GM19328 (cell line): Measurements from ENCODE around the gene SLC46A1.
"Not testable (repeated sequence)": the region's sequence is repeated elsewhere in the genome, so short reads cannot be mapped to it uniquely, and the experiment has no call there.

Experiments used
- ATAC-seq: cut with Tn5 transposase; IDR thresholded peaks from one replicate; pipeline ENCODE4 v1.9.1; 2021; ENCODE audit warnings: mild to moderate bottlenecking, moderate library complexity; ENCODE audit not compliant: unreplicated experiment

Gene SLC46A1

DNA sequence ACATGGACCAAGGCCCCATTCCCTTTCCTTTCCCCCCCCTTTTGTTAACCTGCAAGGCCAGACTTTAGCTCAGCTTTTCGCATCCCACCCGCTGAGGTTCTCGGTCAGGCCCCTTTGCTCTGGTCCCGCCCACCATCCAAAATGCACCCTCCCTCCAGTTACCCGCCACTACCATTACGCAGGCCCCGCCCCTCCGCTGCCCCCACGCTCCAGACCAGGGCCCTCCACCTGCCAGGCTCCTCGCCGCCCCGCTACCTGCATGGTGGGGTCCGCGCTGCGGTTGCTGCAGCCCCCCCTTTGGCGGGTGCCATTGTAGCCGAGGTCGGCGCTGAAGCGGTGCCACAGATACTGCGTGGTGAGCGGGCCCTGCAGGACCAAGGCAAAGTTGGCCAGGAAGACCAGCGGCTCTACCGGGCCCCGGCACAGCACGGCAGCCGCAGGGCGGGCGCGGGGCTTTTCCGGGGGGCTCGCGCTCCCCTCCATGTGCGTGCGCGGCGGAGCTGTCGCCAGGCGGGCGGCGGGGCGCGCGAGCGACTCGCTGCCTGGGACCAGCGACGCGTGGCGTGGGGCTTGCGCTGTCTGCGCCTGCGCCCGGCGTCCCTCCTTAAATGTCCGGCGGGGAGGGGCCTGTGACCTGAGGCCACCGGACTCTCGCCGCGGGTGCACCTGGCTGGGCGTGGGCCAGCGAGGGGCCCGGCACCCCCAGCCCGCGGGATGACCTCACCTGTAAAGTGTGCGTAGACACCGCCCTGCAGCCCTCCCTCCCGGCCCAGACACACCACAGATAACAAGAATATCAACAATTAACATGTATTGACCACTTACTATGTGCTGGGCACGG lies at the start of gene SLC46A1:
TSS of gene SLC46A1 (minus strand) at position 581 of the 841 bp plus-strand sequence. CDS start at position 483, 98 bp downstream.
- ATAC-seq, result no peak

DNA sequence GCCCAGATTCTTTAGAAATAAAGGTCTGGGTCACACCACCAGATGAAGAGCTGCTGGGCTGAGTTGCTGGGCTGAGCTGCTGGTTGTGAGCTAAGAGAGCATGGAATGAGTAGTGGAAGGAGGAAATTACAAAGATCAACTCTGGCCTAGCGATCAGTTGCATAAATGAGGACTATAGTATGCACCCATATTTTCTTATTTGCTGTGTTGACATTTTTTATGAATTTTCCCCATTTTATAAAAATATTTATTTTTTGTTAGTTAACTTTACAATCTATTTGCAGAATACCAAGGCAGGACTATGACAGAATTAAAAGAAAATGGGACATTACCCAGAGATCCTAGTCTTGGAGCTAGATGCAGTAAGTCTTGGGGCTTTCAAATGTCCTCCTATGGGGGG lies 43.8 kb upstream of the SLC46A1 start:
- ATAC-seq, result no peak

- ATAC-seq, result no peak
Observed at GRCh38 chr17:28447396-28447760, 41.4 kb upstream of the SLC46A1 start.

- ATAC-seq, result no peak
Observed at GRCh38 chr17:28446716-28447395, 40.8 kb upstream of the SLC46A1 start.

DNA sequence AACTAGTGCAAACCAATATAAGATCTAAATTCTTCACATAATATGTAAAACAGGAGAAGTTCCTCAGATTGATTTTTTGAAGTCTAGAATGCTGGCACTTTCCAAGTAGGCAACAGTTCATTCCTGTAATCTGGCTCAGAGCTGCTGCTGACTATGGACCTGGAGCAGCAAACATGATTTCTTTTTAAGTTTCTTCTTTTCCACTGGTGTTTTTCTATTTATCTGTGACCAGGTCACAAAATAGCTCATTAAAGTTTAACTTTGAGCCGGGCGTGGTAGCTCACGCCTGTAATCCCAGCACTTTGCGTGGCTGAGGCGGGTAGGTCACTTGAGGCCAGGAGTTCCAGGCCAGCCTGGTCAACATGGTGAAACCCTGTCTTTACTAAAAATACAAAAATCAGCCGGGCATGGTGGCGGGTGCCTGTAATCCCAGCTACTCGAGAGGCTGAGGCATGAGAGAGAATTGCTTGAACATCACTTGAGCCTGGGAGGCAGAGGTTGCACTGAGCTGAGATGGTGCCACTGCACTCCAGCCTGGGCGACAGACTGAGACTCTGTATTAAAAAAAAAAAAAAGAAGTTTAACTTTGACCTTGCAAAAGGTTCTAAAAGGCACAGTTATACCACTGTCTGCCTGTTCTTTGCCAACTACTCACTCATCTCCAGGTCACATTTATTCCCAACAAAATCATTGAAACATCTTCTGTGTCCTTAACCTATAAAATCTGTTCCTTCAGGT lies 38.1 kb upstream of the SLC46A1 start:
- no peak for ATAC-seq

GRCh38 chr17:28434326-28434725 lies 28.3 kb upstream of the SLC46A1 start:
- ATAC-seq, result not testable (repeated sequence)

GRCh38 chr17:28433721-28434120 lies 27.7 kb upstream of the SLC46A1 start:
- ATAC-seq, result no peak

DNA sequence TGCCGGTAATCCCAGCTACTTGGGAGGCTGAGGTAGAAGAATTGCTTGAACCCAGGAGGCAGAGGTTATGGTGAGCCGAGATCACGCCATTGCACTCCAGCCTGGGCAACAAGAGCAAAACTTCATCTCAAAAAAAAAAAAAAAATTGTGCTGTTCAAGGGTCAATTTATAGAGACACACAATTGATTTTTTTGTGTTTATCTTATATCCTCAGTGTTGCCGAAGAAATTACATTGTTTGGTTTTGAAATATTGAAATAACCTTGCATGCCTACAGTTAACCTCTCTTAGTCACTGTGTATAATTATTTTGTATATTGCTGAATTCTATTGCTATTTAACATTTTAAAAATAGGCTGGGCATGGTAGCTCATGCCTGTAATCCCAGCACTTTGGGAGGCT lies 22.0 kb upstream of the SLC46A1 start:
- ATAC-seq, result not testable (repeated sequence)

GRCh38 chr17:28427371-28427770 lies 21.4 kb upstream of the SLC46A1 start:
- ATAC-seq, result no peak

- ATAC-seq, result no peak
Observed at GRCh38 chr17:28426081-28426519, 20.1 kb upstream of the SLC46A1 start.

DNA sequence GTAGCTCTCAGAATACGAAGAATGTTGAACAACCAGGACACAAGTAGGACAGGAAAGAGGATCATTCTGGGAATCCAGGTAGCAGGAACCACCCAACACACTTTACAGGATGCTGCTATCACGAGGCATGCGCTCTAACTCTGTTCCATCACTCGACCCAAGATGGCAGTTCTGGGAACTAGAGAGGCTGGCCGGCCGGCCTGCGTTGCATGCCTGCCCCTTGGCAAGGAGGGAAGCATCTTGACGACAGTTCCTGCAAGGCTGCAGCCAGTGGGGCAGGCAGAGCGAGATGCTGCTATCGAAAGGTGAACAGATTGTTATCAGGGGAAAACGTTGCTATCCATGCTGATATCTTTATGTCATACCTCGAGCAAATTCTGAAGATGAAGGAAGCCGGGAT lies 19.2 kb upstream of the SLC46A1 start:
- no peak for ATAC-seq

GRCh38 chr17:28421787-28422305 lies 15.8 kb upstream of the SLC46A1 start:
- no peak for ATAC-seq

GRCh38 chr17:28416703-28417311 lies 10.8 kb upstream of the SLC46A1 start:
- no peak for ATAC-seq

- ATAC-seq, result no peak
Observed at GRCh38 chr17:28415886-28416285, 9.9 kb upstream of the SLC46A1 start.

DNA sequence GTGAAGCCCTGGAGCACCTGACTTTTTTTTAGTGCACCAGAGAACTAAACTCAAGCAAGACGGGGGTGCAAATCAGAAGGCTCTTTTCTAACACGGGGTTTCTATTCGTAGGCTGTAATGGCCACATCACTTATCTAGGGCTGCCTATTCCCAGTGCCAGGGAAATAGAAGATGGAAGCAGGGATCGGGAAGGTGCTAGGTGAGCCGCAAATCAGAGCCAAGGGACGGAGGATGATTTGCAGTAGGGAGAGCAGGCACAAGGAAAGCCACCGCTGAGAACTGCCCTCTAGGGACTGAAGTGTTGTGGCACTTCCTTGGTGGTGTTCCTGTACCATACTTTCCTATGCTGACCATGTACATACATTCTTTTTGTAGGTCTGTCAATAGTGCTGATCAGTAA lies 7.8 kb upstream of the SLC46A1 start:
- no peak for ATAC-seq

DNA sequence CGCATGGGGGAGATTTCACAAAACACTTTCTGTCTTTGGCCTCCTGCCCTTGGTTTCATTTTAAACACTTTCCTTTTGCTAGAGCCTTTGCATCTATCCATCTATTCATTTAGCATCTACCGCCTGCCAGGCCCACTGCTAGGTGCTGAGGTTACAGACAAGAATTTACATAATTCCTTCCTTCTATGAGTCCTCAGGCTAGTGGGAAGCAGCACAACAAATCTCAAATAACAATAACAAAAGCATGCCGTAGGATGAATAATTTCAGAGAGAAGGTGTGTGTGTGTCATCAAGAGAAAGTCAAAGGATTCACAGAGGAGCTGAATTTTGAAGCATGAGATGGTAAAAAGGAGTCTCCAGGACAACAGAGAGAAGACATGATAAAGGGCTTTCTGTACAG lies 6.1 kb upstream of the SLC46A1 start:
- no peak for ATAC-seq

DNA sequence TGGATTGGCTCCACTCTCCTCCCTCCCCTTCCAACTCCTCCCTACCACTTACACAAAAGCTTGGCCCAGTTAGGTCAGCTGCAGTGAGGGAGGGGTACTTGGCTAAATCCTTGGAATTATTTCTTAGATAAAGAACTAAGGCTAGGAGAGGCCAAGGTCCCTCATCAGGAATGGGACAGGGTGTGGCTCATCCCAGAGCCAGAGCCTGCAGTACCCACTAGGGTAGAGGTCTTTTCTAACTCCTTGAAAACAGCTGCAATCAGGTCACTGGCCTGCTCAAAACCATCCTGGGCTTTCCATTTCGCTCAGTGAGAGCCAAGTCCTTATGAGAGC lies 1.9 kb upstream of the SLC46A1 start:
- ATAC-seq, result no peak

GRCh38 chr17:28407130-28407973 lies 1.3 kb upstream of the SLC46A1 start:
- ATAC-seq, result no peak

GRCh38 chr17:28406473-28406814 lies 432 bp upstream of the SLC46A1 start:
- no peak for ATAC-seq
